NCI-H146 treated with DMSO at 0.1 percent for 48 hours (cell line): ENCODE measurements around the gene CCL26.
"Not testable (repeated sequence)": the region's sequence is repeated elsewhere in the genome, so short reads cannot be mapped to it uniquely, and the experiment has no call there.

Experiments
- DNase-seq: peaks from one replicate; lab custom pipeline; 2025; ENCODE audit not compliant: unreplicated experiment; lab: John Stamatoyannopoulos, UW

The CCL26 gene

GRCh38 chr7:75739796-75740672 lies 32.0 kb downstream of the CCL26 start:
- no peak for DNase-seq

DNA sequence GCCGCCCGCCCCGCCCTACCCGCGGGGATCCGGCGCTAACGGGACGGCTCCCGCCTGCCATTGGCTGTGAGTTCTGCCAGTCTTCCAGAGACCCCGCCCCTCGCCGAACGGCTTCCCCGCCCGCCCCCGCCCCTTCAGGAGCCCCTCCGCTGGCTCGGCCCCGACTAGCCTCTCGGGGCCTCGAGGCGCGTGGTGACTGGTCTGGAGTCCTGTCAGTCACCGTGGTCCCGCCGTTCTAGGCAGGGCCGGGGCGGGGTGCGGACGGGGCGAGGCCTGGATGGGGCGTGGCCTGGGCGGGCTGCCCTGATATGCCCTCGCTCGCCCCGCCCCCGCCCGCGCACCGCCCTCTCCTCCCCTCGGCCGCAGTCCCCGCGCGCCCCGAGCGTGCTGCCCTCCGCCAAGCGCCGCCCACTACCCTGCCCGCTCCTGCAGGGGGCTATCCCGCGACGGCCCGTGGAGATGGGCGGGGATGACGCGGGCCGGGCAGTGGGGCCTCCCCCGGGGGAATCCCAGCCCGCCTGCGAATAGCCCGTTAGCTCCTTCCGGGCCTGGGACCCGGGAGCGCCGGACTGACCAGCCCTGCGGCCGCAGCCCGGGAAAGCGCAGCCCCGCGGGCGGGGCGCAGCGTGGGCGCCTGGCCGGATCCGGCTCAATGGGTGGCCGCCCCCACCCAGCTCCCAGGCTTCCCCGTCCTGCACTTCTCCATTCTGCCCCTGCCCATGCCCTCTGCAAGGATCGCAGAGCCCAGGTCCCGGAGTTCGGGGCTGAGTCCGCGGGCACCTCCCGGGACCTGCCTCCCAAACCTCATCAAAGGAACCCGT lies 32.8 kb downstream of the CCL26 start:
- peak; percentile 92 for DNase-seq

DNA sequence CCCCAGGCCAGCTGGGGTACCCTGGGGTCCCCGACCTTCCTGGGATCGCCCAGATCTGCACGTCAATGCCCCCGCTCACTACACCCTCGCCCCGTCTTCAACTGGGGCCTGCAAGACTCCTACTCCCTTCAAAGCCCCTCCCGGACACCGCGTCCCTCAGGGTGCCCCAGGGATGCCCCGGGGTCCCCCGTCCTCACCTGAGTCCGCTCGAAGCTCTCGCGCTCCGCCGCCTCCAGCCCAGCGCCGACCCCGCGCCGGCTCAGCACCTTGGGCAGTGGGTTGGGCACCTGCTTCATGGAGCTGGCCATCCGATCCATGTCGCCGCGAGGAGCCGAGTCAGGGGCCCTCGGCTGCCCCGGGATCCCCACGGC lies 33.4 kb downstream of the CCL26 start, which contains the start of gene HIP1:
Gene HIP1 (minus strand): TSS at position 338 of the 371 bp plus-strand sequence. CDS start 21 bp downstream, at position 317.
- no peak for DNase-seq

GRCh38 chr7:75737856-75738603 lies 34.0 kb downstream of the CCL26 start:
- no peak for DNase-seq

- DNase-seq = no peak
Observed at GRCh38 chr7:75735581-75736350, 36.2 kb downstream of the CCL26 start.

DNA sequence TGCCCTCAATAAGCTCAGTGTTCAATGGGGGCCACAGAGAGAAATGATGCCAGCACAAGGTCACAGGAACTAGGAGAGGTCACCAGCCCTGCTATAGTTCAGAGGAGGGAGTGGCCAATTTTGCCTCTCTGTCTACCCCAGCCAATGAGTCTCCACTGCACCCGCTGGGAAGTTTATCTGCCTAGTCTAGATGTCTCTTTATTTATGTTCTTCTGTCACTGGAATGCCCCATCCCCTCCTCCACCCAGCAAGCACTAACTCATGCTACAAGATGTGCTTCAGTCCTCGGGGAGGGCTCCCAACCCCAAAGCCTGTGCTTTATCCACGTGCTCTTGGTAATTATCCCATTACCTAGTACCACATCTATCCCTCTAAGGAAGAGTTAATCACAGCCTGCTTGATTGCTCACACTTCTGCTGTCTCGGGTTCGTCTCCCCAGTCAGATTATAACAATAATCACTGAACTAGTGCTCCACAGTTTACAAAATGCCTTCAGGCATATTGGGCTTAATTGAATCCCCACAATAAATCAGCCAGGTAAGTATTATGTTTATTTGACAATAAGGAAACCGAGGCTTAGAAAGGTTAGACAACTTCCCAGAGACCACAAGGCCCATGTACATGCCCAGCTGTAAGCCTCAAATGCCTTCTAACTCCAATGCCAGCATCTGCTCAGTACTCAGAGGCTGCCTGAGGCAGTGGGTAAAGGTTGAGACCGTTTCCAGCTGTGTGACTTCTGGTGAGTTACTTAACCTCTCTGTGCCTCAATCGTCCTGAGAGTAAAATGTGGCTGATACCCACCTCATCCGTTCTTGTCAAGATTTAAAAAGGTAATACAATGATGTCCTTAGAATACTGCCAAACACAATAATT lies 37.2 kb downstream of the CCL26 start:
- no peak for DNase-seq

- no peak for DNase-seq
Observed at GRCh38 chr7:75732764-75733630, 39.0 kb downstream of the CCL26 start.

- no peak for DNase-seq
Observed at GRCh38 chr7:75732016-75732521, 39.9 kb downstream of the CCL26 start.

DNA sequence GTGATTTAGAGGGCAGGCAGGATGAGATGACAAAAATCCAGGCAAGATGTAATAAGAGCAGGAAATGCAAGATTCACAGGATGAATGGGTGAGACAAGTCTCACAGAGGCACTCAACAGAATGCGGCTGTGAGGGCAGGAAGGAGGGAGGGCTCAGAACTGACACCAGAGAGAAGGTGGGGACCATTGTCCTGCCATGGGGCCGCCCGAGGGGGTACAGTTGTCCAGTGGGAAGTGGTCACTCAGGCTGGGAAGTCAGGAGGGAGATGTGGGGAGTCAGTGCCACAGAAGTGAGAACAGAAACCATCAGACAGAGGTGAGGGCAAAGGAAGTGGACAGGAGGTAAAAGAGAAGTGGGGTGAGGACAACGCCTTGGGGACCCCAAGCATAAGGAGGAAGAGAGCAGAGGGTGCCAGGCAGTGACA lies 42.1 kb downstream of the CCL26 start:
- DNase-seq = no peak

DNA sequence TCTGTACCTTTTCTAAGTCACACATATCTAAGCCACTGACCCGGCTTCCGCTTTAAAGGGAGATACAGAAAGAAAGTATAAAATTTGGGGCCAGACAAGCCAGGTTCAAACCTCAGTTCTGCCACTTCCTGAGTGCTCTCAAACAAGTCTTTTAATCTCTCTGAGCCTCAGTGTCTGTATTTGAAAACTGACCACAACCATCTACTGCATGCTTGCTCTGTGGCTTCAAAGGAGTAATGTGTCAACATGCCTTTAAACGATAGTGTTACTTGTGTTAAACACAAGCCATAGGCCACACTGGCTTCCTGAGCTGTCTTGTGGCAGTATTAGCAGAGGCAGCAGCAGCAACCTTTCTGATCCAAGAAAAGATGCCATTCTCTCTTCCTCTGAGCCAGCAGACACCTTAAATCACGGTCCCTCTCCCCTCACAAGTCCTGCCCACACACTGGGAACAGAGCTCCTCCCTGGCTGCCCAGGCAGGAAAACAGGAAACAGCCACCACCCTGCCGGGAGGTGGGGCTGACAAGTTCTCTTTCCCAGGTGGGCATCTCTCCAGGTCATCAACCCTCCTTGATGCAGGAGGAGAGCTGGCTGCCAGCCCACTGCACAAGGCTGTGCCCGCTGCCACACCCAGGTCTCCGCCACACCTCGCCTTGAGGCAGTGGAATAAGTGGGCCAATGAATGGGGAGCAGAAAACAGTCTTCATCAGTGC lies 44.0 kb downstream of the CCL26 start:
- DNase-seq = no peak

DNA sequence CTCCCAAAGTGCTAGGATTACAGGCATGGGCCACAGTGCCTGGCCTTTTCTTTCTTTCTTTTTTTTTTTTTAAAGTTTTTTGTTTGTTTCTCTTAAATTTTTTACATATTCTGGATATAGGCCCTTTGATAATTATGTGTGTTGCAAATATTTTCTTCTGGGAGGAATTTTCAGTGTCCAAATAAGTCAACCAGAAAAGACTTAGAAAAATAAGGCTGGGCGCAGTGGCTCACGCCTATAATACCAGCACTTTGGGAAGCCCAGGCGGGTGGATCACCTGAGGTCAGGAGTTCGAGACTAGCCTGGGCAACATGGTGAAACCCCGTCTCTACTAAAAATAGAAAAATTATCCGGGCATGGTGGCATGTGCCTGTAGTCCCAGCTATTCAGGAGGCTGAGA lies 44.7 kb downstream of the CCL26 start:
- DNase-seq = not testable (repeated sequence)

DNA sequence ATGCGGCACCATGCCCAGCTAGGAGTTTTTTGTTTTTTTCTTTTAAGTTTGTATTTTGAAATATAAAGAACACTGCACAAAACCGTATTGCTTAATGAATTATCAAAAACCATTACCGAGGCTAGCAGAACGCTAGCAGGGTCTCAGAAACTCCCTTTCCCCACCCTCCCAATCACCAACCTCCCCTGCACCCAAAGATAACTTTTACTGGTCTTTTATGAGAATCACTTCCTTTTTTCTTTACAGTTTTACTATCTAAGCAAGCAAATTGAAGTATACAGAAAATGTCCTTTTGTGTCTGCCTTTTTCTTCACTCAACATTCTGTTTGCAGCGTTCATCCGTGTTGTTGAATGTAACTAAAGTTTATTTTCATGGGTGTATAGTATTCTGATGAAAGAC lies 46.7 kb downstream of the CCL26 start:
- DNase-seq = no peak

- DNase-seq = no peak
Observed at GRCh38 chr7:75723444-75723843, 48.6 kb downstream of the CCL26 start.

DNA sequence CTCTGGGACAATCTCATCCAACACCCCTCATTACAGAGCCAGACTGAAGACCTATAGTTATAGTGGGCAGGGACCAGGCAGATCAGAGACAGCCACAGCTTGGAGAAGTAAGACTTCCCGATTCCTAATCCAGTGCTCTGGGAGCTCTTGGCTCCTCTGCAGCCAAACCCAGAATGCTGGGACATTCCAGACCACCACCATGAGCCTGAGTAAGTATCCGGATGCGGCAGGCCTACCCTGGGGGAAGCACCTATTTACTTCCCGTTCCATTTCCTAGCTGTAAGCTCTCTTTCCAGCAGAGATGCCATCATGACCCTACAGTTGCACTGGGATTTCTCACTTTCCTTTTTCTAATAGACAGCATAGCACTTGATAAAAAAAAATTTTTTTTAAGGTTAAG lies 49.6 kb downstream of the CCL26 start:
- DNase-seq = no peak

- DNase-seq = not testable (repeated sequence)
Observed at GRCh38 chr7:75721922-75722321, 50.1 kb downstream of the CCL26 start.

GRCh38 chr7:75721426-75721825 lies 50.6 kb downstream of the CCL26 start:
- DNase-seq = no peak

DNA sequence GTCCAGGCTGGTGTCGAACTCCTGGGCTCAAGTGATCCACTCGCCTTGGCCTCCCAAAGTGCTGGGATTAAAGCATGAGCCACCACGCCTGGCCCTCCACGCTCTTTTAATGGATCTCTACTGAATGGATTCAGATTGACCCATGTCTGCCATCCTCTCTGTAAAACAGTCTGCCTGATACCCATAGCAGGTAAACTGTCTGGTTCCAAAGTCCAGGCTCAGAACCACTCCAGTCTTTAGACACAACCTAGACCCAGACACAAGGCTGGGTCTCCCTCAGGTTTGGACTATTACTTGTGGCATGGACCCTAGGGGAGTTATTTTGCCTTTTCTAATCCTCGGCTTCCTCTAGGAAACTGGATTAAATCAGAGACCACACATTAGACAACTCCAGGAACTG lies 52.4 kb downstream of the CCL26 start:
- no peak for DNase-seq
